Muscle layer of duodenum (tissue), 2 donors: ENCODE data around the gene MCF2L.

ENCODE experiments used
- H3K27ac ChIP-seq: one replicate; pipeline ENCODE4 v1.7.0; 2013; ENCODE audit warnings: mild to moderate bottlenecking, low read length
- H3K27me3 ChIP-seq: one replicate; pipeline ENCODE4 v1.7.0; 2013; ENCODE audit warnings: low read depth, mild to moderate bottlenecking, control low read depth, low read length
- H3K36me3 ChIP-seq, 2 donors: one replicate each; pipeline ENCODE4 v1.7.0; 2013; ENCODE audit warnings: low read length in 2 of 2, control low read depth in 1 of 2, mild to moderate bottlenecking in 1 of 2; ENCODE audit not compliant: insufficient read depth in 2 of 2, control insufficient read depth in 1 of 2
- H3K4me1 ChIP-seq, 2 donors: one replicate each; pipeline ENCODE4 v1.7.0; 2013; ENCODE audit warnings: low read length in 2 of 2, mild to moderate bottlenecking in 2 of 2, control low read depth in 1 of 2, moderate library complexity in 1 of 2; ENCODE audit not compliant: insufficient read depth in 2 of 2, control insufficient read depth in 1 of 2
- H3K4me3 ChIP-seq, 2 donors: one replicate each; pipeline ENCODE4 v1.7.0; 2013; ENCODE audit warnings: low read length in 2 of 2, low read depth in 1 of 2, mild to moderate bottlenecking in 1 of 2
- H3K9me3 ChIP-seq, 2 donors: one replicate each; pipeline ENCODE4 v1.7.0; 2013; ENCODE audit warnings: low read length in 2 of 2, control low read depth in 1 of 2, mild to moderate bottlenecking in 1 of 2; ENCODE audit not compliant: control insufficient read depth in 1 of 2
- donor health status: healthy.

Gene MCF2L

GRCh38 chr13:113126265-113127150 lies 157.5 kb downstream of the MCF2L start:
- Histone ChIP-seq H3K4me1 (no peaks in the 10 kb centered on the region), H3K36me3 (no peaks in the 10 kb centered on the region), H3K9me3 (no peaks in the 10 kb centered on the region), H3K27me3 (no peaks in the 10 kb centered on the region), H3K4me3 (no peak overlapping the region), H3K27ac (no peak overlapping the region)

- Histone ChIP-seq H3K36me3 (no peaks in the 10 kb centered on the region), H3K9me3 (no peaks in the 10 kb centered on the region), H3K27me3 (no peaks in the 10 kb centered on the region), H3K27ac (no peak overlapping the region), H3K4me3 (peak overlapping the region in 1 of 2 donors; percentile 65), H3K4me1 (no peaks in the 10 kb centered on the region)
Observed at GRCh38 chr13:113129480-113129879, 160.5 kb downstream of the MCF2L start.

- Histone ChIP-seq H3K4me1 (no peaks in the 10 kb centered on the region), H3K27ac (no peak overlapping the region), H3K4me3 (peak overlapping the region in 1 of 2 donors; percentile 65), H3K27me3 (no peaks in the 10 kb centered on the region), H3K9me3 (no peaks in the 10 kb centered on the region), H3K36me3 (no peaks in the 10 kb centered on the region)
Observed at GRCh38 chr13:113129921-113130750, 161.1 kb downstream of the MCF2L start.

- no peaks in the 10 kb centered on the region for H3K27me3 ChIP-seq
- no peaks in the 10 kb centered on the region for H3K9me3 ChIP-seq
- H3K27ac ChIP-seq = no peak overlapping the region
- no peak overlapping the region for H3K4me3 ChIP-seq
- H3K4me1 ChIP-seq = no peaks in the 10 kb centered on the region
- H3K36me3 ChIP-seq = no peaks in the 10 kb centered on the region
Observed at GRCh38 chr13:113135281-113135760, 166.3 kb downstream of the MCF2L start.

- Histone ChIP-seq H3K9me3 (no peaks in the 10 kb centered on the region), H3K4me1 (no peaks in the 10 kb centered on the region), H3K27ac (no peak overlapping the region), H3K4me3 (no peak overlapping the region), H3K27me3 (no peaks in the 10 kb centered on the region), H3K36me3 (no peaks in the 10 kb centered on the region)
Observed at GRCh38 chr13:113137691-113138298, 168.8 kb downstream of the MCF2L start.

- Histone ChIP-seq H3K9me3 (no peaks in the 10 kb centered on the region), H3K27ac (no peak overlapping the region), H3K27me3 (no peaks in the 10 kb centered on the region), H3K36me3 (no peaks in the 10 kb centered on the region), H3K4me3 (no peak overlapping the region), H3K4me1 (no peaks in the 10 kb centered on the region)
Observed at GRCh38 chr13:113138792-113139551, 170.0 kb downstream of the MCF2L start.

- H3K27ac ChIP-seq = no peak overlapping the region
- no peaks in the 10 kb centered on the region for H3K4me1 ChIP-seq
- H3K27me3 ChIP-seq = no peaks in the 10 kb centered on the region
- H3K36me3 ChIP-seq = no peaks in the 10 kb centered on the region
- H3K4me3 ChIP-seq = no peak overlapping the region
- H3K9me3 ChIP-seq = no peaks in the 10 kb centered on the region
Observed at GRCh38 chr13:113139577-113139976, 170.6 kb downstream of the MCF2L start.

GRCh38 chr13:113140677-113141600 lies 171.9 kb downstream of the MCF2L start:
- no peak overlapping the region for H3K4me3 ChIP-seq
- no peaks in the 10 kb centered on the region for H3K36me3 ChIP-seq
- no peak overlapping the region for H3K27ac ChIP-seq
- H3K9me3 ChIP-seq = no peaks in the 10 kb centered on the region
- no peaks in the 10 kb centered on the region for H3K27me3 ChIP-seq
- no peaks in the 10 kb centered on the region for H3K4me1 ChIP-seq

- Histone ChIP-seq H3K27ac (no peak overlapping the region), H3K4me3 (no peak overlapping the region), H3K36me3 (no peaks in the 10 kb centered on the region)
Observed at GRCh38 chr13:113141601-113141970, 172.6 kb downstream of the MCF2L start.

GRCh38 chr13:113142876-113143275 lies 173.9 kb downstream of the MCF2L start:
- H3K9me3 ChIP-seq = no peaks in the 10 kb centered on the region

More at GRCh38 chr13:113141601-113141970, 172.6 kb downstream of the MCF2L start:
- Histone ChIP-seq H3K9me3 (no peaks in the 10 kb centered on the region), H3K4me1 (no peaks in the 10 kb centered on the region), H3K27me3 (no peaks in the 10 kb centered on the region)

More at GRCh38 chr13:113142876-113143275, 173.9 kb downstream of the MCF2L start:
- Histone ChIP-seq H3K36me3 (no peaks in the 10 kb centered on the region), H3K27me3 (no peaks in the 10 kb centered on the region), H3K27ac (no peak overlapping the region), H3K4me3 (no peak overlapping the region), H3K4me1 (no peaks in the 10 kb centered on the region)
